NCI-H748 treated with DMSO at 0.1 percent for 48 hours (cell line): ENCODE measurements around the gene LYRM4.
"Not testable (repeated sequence)": the region's sequence is repeated elsewhere in the genome, so short reads cannot be mapped to it uniquely, and the experiment has no call there.

Experiments used
- DNase-seq: peaks from one replicate; lab custom pipeline; 2025; lab: John Stamatoyannopoulos, UW

The LYRM4 gene

DNA sequence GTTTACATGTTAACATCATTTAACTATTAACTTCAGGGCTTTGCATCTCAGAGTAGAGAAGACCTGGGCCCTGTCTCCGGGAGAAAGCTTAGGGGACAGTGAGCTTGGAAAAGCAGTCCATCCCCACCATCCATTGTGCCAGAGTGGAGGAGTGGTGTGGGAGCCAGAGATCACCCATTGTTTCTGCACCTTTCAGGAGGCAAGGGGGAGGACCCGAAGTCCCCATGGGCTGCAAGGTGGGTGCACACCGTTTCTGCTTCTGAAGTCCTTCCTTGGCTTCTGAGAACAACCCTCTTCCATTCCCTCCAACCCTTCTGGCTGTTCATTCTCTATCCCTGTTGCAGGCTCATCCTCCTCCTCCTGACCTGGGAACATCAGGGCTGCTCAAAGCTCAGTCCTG, 179.6 kb downstream of the LYRM4 start:
- no peak for DNase-seq

DNA sequence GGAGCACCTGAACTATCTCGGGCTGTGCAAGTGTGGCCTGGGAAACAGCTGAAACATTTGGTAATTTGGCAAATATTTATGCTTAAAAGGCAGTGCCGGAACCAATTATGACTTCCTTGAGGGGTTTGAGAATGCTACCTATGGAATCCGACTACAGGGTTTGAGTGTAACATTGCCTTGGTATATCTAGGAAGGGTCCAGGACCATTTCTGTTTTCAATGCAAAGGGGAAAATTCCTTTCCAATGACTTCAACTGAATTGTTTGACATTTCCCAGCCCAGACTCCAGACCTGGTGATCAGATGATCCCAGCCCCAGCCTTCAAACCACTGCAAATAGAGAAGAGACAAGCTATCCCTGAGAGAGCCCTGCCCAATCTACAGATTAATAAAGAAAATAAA, 180.2 kb downstream of the LYRM4 start:
- no peak for DNase-seq

DNA sequence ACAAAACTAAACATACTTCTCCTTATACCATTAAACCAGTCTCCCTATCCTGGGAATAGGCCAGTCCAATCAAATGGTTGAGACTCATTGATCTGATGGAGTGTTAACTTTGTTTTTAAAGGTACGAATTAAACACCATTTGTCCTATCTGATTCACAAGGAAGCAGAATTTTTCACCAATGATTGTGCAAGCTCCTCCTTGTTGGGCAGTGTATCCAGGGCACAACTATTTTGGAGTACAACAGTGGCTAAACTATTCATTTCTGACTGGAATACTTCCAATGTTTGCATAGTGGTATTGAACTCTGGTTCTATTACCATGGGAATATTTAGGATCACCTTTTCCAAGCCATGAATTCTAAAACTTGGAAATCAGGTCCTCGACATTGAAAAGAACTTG, 181.1 kb downstream of the LYRM4 start:
- no peak for DNase-seq

DNA sequence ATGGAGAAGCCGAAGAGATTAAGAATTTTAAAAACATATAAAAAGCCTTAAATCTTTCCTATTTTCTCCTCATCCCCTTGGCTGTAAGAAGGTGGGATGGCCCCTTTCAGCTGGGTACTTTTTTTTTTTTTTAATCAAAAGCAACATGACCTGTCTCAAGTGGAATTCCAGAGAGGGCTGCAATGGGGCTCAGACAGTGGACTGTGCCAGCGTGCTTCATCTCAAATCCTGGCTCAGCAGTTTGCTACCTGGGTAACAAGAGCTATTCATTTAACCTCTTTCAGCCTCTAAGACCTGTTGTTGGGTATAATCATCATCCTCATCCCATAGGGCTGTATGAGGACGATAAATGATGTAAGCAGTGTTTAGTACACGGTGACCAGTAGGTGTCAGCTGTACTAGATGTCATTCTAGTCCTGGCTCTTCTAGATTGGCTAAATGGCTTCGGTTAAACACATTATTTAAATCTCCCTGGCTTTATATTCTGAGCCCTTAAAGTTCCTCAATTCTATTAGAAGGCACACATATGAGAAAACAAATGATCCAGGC, 182.6 kb downstream of the LYRM4 start:
- DNase-seq: no peak

DNA sequence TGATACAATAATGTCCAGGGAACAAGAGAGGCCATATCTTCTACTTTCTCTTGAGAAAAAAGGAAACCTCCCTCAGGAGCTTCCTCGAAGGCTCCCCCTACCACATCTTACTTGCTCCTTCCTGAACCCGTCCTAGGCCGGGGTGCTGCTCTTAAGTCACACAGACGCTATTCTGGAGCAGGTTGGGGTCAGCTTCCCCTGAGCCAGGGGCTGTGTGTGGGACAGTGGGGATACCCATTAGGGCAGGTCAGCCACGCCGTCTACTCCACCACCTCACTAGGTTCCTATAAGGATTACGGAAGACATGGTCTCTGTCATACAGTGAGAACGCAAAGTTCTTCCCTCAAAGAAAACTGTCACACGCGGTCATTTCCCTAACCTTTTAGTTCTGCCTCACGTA, 183.8 kb downstream of the LYRM4 start:
- DNase-seq: no peak

DNA sequence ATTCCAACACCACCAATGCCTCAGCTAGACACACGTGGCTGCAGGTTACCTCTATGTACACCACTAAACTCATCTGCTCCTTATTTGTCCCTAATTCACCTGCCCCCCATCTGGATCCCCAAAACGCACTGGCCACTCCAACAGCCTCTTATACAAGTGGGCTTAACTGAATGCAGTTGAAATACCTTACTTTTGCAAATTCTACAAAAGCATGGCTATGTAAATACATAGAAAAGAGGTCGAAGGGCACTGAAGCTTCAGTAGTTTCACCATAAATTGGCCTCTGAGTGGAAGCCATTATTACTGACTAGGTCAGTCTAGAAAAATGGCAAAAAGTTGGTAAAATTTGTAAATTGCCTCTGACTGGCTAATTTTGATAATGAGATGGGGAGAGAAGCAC, 186.8 kb downstream of the LYRM4 start:
- no peak for DNase-seq

DNA sequence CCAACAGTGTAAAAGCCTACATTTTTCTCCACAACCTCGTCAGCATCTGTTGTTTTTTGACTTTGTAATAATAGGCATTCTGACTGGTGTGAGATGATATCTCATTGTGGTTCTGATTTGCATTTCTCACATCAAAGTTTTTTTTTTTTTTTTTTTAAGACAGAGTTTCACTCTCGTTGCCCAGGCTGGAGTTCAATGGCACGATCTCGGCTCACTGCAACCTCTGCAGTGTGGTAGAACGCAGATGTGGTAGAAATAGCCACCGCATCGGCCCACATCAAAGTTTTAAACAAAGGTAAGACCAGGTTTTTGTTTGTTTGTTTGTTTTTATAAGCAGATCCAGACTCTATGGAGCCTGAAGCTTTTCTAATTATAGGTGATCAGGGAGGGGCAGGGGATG, 188.3 kb downstream of the LYRM4 start:
- DNase-seq: no peak

DNA sequence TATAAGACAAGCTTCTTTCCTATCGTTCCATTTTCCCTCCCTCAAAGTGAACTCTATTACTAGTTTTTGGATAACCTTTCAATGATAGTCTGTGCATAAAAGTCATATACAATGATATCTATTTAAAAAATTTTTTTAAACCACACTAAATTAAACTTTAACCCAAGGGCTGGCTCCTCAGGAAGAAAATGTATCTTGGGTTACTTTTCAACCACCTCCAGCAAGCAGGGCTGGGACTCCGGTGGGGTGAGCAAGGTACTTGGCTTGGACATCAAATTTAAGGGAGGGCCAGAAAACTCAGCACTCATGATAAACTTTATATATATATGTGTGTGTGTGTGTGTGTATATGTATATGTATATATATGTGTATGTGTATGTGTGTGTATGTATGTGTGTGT, 189.5 kb downstream of the LYRM4 start:
- DNase-seq: no peak

DNA sequence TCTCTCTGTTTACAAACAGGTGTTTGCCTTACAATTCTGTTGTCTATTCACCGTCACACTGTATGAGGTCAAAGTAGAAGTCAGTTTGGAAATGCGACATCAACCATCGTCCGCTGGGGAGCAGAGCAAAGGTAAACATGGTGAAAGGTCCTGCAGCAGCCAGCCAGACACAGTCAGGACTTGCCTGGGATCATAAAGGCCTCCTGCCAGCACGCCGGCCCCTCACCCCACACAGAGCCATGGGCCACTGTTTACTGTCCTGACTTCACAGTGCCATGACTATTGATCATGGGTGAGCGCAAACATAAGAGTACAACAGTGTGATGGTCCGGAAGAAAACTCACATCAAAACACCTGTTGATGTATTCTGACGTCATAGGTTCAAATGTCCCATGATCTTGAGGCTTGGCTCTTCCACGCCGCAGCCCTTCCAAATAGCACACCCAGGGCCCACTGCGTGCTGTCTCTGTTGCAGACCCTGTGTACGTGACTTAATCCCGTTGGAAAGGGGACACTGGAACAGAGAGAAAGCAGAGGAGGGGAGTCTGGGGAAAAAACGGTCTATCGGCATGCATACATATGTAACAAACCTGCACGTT, 192.5 kb downstream of the LYRM4 start:
- no peak for DNase-seq

DNA sequence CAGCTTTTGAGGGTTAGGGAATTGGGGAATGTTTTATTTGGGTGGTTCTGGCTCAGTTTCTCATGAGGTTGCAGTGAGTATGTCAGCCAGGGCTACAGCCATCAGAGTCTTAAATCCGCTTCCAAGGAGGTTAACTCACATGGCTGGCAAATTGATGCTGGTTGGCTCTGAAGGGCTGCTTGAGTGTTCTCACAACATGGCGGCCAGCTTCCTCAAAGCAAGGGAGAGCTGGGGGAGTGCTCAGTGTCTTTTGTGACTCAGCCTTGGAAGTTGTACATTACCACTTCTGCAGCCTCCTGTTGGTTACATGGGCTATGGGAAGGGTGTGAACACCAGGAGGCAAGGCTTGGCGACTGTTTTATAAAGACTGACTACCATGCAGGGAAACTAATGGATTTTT, 193.4 kb downstream of the LYRM4 start:
- no peak for DNase-seq

DNA sequence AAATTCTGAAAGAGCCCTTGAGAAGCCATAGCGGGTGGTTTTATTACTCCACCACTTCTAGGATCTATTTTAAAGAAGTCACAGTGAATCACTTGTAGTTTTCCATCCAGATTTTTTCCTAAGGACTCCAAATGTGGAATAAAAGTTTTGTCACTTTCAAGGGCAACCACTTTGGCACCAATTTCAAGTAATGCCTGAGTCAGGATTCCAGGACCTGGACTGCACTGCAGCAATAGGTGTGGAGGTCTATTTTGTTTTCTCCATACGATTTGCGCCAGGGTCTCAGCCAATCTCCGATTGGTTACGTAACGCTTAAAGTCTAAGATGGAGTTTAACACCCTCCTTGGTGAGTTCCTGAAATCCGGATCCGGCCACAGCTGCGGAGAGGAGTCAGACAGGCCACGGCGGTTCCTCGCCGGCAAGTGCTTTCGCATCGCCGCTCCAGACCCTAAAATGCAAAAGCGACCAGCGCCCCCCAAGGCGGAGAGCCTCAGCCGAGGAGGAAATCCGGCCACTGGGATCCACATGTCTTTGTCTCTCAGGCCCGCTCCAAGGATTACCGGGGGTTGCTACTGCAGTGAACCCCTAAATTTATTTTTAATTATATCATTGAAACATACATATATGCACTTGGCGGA, 194.2 kb downstream of the LYRM4 start:
- DNase-seq: no peak

DNA sequence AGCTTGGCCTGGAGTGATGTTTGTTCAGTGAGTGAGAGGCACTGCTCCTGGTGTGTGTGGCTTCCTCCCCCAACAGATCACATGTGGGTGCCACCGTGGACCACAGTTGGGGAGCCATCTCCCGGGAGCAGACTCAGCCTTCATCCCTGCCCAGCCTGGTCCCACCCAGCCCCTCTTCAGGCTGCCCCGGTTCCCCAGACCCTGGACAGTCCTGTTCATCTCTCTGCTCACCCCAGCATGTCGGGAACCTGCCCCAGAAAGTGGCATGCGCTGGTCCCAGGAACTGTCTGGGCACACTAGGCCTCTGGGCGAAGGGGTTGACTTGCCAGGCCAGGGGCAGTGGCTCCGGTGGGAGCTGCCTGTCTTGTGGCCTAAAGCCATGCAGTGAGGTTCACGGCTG, 197.1 kb downstream of the LYRM4 start:
- no peak for DNase-seq

DNA sequence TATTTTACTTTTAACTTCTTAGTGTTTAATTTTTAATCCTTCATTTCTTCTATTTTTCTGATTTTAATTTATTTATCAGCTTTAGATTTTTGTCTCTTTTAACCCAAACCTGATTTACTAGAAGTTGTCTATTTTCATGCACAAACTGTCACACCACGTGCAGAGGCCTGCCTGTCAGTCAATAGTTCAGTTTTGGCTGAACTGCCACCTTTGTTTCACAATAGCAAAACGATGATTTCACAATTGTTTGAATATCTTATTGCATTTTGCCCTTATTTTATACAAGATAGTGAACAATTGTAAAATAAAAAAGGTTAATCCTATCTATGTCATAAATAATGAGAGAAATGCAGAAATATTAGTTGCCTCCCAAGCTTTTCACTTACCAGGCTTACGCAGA, 199.6 kb downstream of the LYRM4 start:
- DNase-seq: no peak

DNA sequence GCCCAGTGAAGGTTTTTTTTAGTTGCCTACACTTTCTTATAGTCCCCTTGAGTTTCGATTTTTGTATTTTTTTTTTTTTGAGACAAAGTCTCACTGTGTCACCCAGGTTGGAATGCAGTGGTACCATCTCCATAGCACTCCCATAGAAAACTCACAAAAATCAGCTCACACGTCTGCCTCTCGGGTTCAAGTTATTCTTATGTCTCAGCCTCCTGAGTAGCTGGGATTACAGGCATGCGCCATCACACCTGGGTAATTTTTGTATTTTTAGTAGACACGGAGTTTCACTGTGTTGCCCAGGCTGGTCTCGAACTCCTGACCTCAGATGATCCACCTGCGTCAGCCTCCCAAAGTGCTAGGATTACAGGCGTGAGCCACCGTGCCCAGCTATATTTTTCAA, 200.3 kb downstream of the LYRM4 start:
- DNase-seq: not testable (repeated sequence)

DNA sequence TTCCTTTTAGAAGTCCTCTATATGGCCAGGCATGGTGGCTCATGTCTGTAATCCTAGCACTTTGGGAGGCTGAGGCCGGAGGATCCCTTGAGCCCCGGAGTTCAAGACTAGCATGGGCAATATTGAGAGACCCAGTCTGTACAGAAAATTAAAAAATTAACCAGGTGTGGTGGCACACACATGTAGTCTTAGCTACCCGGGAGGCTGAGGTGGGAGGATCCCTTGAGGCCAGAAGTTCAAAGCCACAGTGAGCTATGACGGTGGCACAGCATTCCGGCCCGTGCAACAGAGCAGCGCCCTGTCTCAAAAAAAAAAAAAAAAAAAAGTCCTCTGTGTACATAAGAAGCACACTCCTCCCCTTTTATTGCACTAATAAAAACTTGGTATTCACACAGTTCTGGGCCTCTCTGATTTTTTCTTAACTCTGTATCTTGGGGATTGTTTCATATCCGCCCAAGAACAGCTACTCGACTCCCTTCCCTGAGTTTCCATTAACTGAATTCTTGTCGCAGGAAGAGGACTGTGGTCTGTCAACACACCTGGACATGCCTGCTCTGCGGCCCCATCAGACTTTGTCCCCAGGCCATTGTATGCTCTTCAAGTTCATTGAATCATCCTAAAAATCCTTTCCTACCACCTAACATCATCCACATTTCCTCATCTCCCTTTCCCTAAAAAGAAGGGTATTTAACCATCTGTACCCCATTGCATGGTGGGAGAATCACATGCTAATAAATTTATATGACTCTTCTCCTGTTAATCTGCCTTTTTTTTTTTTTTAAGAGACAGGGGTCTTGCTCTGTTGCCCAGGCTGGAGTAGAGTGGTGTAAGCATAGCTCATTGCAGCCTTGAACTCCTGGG, 201.5 kb downstream of the LYRM4 start:
- no peak for DNase-seq
